HG02588 (cell line): ENCODE measurements around the gene P2RY8.

Experiments used
- ATAC-seq: cut with Tn5 transposase; IDR thresholded peaks from one replicate; pipeline ENCODE4 v1.9.1; 2021; ENCODE audit warnings: mild to moderate bottlenecking, moderate library complexity; ENCODE audit not compliant: unreplicated experiment

Gene P2RY8

DNA sequence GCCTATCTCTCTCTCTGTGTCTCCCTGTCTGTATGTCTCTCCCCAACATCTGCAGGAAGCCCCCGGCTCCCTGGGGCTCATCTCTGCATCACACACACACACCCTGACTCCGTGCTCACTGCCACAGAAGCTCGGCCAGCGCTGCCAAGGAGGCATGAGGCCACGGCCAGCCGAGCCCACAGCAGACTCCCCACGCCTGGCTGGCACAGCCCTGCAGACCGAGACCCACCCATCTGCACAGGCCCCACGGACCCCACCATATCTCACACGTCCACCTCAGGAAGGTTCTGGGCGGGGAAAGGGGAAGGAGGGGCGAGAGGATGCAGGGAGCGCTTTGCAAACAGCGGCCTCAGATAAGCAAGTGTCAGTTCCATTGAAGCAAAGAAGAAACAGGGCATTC lies 116.6 kb downstream of the P2RY8 start:
- no peak for ATAC-seq

DNA sequence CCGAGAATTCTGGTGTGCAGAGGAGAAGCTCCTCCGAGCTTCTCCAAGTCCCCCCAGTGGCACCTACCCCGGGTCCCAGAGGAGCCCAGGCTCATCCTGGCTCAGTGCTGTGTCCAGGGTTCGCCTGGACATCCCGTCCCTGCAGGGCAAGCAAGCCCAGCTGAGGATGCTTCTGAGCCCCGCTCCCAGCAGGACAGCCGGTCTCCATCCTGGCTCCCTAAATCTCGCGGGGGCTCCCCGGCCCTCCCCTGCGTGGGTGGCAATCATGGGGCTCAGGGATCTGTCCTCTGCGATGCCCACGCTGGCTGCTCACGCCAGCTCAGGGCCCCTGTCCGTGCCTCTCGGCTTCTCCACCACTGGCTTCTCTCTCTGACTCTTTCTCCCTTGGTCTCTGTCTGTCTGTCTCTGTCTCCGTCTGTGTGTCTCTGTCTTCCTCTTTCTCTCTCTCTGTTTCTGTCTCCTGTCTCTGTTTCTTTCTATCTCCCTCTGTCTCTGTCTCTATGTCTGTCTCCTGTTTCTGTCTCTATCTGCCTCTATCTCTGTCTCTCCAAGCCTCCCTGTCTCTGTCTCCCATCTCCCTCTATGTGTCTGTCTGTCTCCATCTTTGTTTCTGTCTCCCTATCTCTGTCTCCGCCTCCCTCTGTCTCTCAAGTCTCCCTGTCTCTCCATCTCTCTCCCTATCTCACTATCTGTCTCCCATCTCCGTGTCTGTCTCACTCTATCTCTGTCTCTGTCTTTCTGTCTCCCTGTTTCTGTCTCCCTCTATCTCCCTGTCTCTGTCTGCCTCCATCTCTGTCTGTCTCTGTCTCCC lies 117.2 kb downstream of the P2RY8 start:
- ATAC-seq = no peak

DNA sequence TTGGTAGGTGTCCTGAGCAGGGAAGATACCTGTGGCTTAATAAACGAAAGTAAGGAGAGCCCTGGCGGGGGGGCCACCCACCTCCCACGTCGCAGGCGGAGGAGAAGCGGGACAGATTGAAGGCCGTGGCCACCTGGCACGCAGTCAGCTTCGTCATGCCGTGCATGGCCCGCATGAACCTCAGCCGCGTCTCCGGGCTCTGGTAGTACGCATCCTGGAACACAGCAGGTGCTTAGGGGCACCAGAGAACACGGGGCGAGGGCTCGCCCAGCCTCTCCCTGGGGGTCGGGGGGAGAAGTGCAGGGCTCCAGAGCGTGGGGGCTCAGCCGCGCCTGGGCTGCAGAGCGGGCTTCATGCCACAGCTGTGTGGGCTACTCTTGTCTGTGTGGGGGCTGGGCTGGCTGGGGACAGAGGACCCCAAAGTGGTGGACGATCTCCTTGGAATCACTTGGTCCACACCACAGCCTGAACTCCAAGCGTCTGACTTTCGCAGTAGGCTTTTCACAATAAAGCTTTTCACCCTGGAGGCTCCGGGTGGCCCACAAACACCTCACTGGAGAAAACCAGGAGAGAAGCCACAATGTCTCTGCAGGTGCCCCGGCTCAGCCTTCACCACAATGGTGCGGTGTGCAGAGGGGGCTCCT lies 118.0 kb downstream of the P2RY8 start:
- no peak for ATAC-seq

DNA sequence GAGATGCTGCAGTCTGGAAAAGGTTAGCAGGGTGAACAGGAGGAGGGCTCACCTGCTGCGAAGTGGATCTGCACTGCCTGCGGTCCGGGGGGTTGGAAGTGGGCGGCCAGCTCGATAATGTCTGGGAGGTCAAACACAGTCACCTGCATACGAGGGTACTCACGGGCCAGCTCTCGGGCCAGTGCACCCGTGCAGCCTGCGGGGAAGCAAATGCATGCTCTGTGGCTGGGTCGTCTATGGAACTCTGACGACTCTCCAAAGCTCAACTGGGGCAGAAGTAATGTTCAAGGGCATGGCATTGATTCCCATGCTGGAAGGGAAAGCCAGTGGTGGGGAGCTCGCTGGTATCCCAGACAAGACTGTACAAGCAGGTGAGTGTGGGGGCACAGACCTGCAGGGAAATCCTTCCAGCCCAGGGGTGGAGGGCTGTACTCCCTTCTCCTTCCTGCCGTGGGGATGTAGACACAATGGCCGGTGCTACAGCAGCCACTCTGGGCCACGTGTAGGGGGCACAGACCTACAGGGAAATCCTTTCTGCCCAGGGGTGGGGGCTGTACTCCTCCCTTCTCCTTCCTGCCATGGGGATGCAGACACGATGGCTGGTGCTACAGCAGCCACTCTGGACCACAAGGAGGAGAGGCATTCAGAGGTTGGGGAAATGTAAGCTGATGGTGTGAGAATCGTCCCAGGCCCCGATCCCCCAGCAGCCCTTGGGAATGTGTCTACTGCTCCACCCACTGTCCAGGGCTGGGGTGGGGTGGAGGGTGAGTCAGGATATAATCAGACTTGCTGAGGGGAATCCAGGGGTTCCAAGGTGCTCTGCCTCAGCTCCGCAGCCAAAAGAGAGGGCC lies 118.8 kb downstream of the P2RY8 start:
- ATAC-seq = no peak

DNA sequence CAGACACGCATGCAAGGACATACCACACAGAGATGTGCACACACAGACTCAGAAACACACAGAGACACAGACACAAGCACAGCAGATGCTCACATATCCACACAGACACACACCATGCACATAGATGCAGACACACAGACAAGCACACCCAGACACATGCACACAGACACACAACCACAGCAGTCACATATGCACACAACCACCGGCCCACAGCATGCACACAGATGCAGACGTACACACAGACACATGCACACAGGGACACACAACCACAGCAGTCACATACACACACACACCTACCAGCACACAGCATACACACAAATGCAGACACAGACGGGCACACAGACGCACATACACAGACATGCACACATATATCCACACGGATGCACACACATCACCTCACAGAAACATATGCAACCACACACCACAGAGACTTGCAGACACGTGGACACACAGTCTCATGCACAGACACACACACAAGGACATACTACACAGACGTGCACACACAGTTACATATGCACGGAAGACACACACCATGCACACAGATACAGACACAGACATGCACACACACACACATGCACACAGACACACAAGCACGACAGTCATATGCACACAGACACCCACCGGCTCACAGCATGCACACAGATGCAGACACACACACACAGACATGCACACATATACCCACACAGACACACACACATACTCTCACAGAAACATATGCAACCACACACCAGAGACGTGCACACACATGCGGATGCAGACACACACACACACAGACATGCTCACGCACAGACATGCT lies 119.8 kb downstream of the P2RY8 start:
- no peak for ATAC-seq

DNA sequence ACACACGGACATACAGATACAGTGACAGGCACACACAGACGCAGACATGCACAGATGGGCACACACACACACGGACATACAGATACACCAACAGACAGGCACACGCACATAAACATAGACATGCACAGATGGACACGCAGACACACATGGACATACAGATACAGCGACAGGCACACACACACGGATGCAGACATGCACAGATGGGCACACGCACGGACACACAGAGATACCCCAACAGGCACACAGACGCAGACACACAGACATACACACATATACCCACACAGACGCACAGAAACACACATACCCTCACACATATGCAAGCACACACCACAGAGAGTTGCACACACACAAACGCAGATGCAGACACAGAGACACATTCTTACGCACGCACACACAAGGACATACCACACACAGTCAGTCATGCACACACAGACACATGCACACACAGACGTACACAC lies 120.6 kb downstream of the P2RY8 start:
- no peak for ATAC-seq
